Measurements from ENCODE around the gene FIS1. TPM values are rescaled to one million over a fixed set of nuclear protein-coding genes. Genes with fewer than 3 reads are reported as not detected.
A peak's percentile ranks its signal among the peaks of the same experiment; 100 is the strongest.

The FIS1 gene
- total RNA-seq, 1 experiment from 2014 or later, result 124 TPM

DNA sequence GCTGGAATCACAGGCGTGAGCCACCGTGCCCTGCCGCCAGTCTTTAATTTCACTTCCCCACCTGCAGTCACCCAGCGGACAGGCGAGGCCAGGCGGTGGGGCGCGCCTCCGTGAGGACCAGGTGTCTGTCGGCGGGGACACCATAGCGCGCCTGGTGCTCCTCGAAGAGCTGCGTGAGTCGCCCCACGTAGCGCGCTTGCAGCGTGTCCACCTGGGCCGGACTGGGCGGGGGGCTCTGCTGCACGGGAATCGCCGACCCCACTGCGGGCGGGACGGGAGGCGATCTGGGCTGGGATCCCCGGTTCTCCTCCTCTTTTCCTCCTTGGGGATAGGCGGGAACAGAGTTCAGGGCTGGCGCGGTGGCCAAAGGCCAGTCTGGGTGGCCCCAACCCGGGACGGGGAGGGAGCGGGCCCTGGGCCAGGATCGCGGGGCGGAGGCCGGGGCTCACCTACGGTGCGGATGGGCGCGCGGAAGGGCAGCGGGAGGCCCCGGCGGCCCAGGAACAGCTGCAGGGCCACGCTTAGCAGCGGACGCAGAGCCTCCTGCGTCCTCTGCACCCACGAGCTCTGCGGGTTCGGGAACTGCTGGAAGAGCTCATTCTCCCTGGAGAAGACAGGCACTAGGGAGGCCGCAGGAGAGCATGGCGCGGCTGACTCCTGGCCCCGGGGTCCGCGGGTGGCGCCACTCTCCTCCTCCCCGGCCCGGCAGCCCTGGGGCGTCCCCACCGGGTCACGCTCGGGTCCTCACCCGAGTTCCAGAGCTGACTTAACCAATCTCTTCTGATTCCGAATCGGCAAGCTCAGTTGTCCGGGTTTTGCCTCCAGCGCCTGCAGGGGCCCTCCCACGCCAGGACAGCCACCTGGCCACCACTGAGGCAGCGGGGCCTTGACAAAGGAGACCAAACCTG, 42.9 kb downstream of the FIS1 start:
- Histone ChIP-seq H4K91ac (ENCODE audit: insufficient read length, low read depth, low read length) (no peak overlapping the region), H3K14ac (ENCODE audit: insufficient read depth, low read length) (peak overlapping the region; percentile 5), H3K56ac (ENCODE audit: insufficient read length, low read depth, low read length) (no peak overlapping the region), H3K18ac (ENCODE audit: insufficient read length, low read depth, low read length) (peak overlapping the region; percentile 5), H3K23ac (ENCODE audit: insufficient read length, low read depth, low read length) (no peak overlapping the region), H3K9me3 (ENCODE audit: control insufficient read depth, low read depth, low read length) (no peaks in the 10 kb centered on the region), H2BK5ac (ENCODE audit: insufficient read length, low read length) (no peak overlapping the region), H2AFZ (ENCODE audit: low read length) (no peak overlapping the region), H2AK5ac (ENCODE audit: insufficient read length, low read length) (no peak overlapping the region), H4K8ac (replicated peaks; ENCODE audit: insufficient read length, low read depth, low read length) (no peak overlapping the region), H3K79me2 (ENCODE audit: insufficient read depth, low read length) (no peaks in the 10 kb centered on the region), H3K23me2 (ENCODE audit: insufficient read length, low read depth, low read length, poor library complexity, severe bottlenecking) (peaks cover 3% of the 10 kb centered on the region), H3K4me2 (ENCODE audit: insufficient read depth, insufficient read length, low read length) (peak overlapping the region; percentile 23), H3K79me1 (ENCODE audit: insufficient read depth, low read depth, low read length, poor library complexity, severe bottlenecking) (no peaks in the 10 kb centered on the region), H3K4me1 (ENCODE audit: insufficient read depth, low read length) (no peaks in the 10 kb centered on the region; the same call in 1 of the 2 replicates), H4K5ac (ENCODE audit: insufficient read length, low read depth, low read length) (no peak overlapping the region), H2BK120ac (ENCODE audit: low read depth, low read length, poor library complexity, severe bottlenecking) (no peak overlapping the region), H2BK12ac (ENCODE audit: insufficient read length, low read depth, low read length) (no peak overlapping the region), H2BK15ac (ENCODE audit: low read depth, low read length) (no peak overlapping the region), H3K27ac (ENCODE audit: insufficient read length, low read depth, low read length) (no peak overlapping the region), H3K9ac (ENCODE audit: extremely low read depth, insufficient read length, low read length) (no peak overlapping the region), H2BK20ac (ENCODE audit: low read depth, low read length, poor library complexity, severe bottlenecking) (no peak overlapping the region), H4K20me1 (ENCODE audit: control insufficient read depth, insufficient read depth, insufficient read length) (no peaks in the 10 kb centered on the region), H3K27me3 (ENCODE audit: insufficient read depth, low read length) (no peaks in the 10 kb centered on the region), H3T11ph (ENCODE audit: low read length) (no peak overlapping the region), H3K4ac (ENCODE audit: low read depth, low read length) (no peak overlapping the region)
- no peak overlapping the region for H3K27ac Mint-ChIP-seq
- peaks cover 12% of the 10 kb centered on the region for H3K27me3 Mint-ChIP-seq (ENCODE audit: low read depth)
- peaks cover 0 to 15% (median 7%) of the 10 kb centered on the region in 3 experiments; a peak in 4 of 7 replicates for H3K36me3 Mint-ChIP-seq (ENCODE audit: insufficient read depth in 1 of 3, low read depth in 3 of 3)
- WGBS (ENCODE audit: extremely low coverage, insufficient read length, low lambda C conversion rate), result no CpG with 5 or more reads among the region's 75 CpGs
- H3K4me1 Mint-ChIP-seq, result peaks cover 14 to 19% of the 10 kb centered on the region in 2 experiments
- DNase-seq, result peak; percentile 57
- peak overlapping the region; percentile 52 to 67 for H3K4me3 Mint-ChIP-seq
- TF ChIP-seq, protein P1, sequence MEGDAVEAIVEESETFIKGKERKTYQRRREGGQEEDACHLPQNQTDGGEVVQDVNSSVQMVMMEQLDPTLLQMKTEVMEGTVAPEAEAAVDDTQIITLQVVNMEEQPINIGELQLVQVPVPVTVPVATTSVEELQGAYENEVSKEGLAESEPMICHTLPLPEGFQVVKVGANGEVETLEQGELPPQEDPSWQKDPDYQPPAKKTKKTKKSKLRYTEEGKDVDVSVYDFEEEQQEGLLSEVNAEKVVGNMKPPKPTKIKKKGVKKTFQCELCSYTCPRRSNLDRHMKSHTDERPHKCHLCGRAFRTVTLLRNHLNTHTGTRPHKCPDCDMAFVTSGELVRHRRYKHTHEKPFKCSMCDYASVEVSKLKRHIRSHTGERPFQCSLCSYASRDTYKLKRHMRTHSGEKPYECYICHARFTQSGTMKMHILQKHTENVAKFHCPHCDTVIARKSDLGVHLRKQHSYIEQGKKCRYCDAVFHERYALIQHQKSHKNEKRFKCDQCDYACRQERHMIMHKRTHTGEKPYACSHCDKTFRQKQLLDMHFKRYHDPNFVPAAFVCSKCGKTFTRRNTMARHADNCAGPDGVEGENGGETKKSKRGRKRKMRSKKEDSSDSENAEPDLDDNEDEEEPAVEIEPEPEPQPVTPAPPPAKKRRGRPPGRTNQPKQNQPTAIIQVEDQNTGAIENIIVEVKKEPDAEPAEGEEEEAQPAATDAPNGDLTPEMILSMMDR (conservative IDR thresholded peaks at IDR 0.05), result no peak
- no peaks in the 10 kb centered on the region for H3K9me3 Mint-ChIP-seq

Measured in H9 (cell line).